ENCODE data around the gene ADCY5.

The ADCY5 gene

DNA sequence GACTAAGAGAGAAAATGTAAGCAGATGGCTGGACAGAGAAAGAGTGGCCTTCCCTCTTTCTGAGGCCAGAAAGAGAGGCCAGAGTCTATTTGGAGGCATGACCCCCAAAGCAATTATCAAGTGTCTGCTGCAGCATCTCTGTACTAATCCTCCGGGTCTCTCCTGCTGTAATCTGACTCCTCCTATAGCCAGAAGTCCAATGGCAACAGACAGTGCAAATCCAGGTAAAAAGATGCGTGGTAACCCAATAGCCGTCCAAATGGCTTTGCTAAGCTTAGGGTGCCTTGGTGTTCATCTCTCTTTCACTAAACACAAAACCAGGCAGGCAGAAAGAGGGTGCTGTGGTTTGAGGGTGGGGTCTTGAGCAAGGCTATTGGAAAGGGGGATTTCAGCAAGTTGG, 91.6 kb downstream of the ADCY5 start:
- DNase-seq: no peak

DNA sequence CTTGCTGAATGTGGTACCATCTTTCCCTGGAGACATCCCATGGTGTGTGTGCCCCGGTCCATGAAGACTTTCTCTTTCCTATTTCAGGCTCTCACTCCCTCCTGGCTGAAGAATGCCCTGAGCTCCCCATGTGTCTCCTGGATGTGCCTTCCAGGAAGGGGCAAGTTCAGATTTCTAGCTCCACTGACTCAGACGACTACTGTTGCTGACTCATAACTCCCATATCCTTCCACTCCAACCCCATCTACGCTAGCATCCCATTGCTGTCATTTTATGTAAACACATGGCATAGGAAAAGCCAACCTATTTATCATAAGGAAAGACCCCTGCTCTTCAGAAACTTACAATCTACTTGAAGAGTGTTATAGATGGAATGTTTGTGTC, 95.0 kb downstream of the ADCY5 start:
- no peak for DNase-seq

DNA sequence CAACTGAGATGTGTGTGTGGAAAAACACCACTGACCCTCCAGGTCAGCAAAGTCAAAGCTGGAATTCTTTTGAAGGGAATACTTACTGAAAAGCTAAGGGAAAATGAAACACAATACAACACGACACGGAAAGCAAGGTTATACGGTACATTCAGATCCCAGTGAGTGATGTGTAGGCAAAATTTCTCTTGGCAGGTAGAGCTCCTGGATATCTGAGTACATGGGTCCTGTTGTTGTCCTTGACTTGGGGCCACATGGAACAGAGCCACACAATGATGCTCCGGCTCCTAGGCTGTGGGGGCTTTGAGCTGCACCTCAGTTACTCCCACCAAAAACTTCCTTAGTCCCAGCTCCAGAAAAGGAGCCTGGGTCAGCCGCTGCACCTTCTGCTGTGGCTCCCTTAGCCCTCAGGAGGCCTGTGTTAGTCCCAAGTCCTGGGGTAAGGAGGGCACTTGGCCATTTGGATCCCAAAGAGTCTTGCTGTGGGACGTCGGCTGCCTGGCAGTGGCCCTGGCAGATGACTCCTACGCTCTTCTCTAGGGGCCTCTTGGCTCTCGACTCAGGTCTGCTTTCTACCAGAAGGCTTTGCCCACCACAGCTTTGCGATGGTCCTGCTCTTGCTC, 95.6 kb downstream of the ADCY5 start:
- no peak for DNase-seq

DNA sequence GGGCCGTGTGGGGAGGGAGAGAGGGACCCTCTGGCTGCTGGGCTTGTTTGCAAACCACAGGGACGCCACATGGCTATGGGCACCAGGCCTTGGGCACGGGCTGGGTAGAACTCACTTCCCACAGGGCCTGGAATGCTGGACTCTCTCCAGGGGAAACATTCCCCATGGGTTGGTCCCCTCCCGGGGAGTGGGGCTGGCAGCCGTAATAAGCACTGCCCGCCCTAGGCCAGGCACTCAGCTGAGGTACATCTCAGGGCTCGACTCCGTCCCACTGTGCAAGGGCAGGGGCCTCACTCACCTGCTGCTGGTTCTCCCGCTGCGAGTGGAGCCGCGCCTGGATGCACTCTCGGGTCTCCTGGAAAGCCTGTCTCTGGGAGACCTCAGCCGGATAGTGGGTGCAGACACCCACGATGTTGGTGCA, 96.7 kb downstream of the ADCY5 start:
- no peak for DNase-seq

DNA sequence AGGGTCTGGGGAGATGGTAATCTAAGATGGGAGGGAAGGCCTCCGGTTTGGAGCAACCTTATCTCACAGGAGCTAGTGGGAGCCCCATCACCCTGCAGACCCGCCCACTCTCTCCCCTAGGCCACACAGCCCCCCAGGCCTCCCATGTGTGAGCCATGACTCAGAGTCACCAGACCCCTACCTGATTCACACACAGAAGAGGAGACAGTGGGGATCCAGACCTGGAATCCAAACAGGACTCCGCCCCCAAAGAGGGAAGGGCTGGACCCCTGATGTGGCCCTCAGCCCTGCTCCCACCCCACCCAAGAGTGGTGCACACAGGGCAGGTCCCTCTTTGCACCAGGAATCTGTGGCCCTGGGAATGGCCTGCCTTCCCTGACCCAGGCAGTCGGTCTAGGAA, 97.4 kb downstream of the ADCY5 start:
- no peak for DNase-seq

DNA sequence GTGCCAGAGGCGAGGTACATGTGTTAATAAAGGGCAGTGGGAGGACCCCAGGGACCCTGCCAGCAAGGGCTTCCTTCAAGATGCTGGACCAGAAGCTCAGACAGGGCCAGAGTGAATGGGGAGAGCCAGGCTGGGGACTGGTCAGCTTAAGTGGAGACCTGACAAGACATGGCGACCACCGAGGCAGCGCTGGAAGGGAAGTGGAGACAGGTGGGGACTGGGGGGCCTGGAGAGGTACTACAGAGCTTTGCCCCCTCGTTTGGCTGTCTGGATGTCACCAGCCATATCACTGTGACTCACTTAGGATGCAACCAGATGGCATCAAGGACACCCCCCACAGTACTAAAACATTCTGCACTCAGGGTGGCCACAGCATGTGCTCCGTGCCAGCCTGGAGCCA, 97.9 kb downstream of the ADCY5 start:
- no peak for DNase-seq

DNA sequence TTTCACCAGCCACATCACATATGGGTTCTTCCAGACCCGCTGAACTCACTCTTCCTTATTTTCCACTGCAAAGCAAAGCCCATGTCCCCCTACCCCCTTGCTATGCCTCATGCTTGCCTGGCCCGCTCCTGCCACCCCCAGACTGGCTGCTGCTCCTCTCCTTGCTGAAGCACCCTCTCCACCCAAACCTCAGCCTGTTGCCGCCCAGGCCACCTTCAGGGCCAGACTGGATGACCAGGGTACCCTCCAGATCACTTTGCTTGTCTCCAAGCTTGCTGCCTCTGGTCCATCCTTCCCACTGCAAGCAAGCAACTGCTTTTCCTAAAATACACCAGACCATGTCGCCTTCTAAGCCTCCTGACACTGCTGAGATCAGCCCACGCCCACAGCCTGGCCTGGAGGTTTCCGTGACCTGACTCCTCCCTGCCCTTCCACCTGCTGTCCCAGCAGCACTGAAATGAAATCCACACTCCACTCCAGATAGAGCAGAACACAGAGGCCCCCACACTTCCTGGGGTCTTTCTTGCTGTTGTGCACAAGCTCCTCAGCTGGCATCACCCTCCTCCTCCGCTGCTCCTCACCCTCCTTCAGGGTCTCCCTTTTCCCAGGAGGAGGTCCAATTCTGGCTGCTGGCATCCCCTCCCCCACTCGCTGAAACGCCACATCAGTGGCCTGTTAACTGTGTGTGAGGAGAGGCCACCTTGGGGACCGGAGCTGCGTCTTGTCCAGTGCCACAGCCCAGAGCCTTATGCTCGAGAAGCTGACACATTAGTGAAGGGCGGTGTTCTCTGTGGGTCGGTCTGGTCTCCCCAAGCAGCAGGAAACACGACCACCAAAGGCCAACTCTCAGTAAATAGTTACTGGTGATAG, 99.1 kb downstream of the ADCY5 start:
- no peak for DNase-seq

DNA sequence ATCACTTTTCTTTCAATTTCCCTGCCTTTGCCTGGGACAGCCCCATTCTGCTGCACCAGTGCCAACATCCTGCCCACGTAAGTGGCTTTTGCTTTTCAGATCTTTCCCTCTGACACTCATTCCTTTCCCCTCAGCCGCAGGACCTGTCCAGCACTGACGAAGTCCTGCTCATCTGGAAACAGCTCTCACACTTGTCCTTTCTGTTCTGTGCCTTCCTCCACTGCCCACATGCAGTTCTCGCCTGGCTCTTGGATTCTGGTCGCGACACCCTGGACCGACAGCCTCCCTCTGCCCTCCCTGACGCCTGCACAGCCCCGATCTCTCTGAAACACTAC, 99.7 kb downstream of the ADCY5 start:
- DNase-seq: no peak

DNA sequence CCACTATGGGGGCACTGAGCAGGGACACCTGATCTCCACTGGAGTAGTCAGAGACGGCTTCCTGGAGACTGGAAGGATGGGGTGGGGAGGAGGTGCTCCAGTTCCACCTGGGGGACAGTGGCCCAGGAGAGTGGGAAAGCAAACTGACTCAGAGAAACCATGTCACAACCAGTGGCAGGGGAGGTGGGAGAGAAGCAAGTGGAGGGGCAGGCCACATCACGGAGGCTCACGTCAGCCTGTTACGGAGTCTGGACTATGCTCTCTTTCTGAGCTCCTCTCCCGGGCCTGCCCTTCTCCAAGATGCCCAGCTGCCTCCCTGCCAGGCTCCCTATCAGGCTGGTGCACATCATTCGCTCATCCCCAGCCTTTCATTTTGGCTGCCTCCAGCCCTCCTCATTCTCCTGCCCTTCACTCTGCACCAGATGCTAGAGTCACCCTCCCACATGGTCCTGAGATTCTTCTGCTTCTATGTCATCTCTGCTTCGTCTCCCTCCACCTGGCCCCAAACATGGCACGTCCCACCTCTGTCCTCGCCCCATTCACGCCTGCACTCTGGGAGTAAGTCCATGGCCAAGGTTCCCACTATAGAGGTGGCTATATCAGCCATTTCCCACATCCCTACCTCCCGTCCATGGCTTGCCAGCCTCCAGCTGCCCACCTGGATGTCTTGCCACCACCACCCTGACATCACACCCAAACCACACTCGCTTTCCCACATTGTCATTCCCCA, 100.3 kb downstream of the ADCY5 start:
- DNase-seq: no peak

DNA sequence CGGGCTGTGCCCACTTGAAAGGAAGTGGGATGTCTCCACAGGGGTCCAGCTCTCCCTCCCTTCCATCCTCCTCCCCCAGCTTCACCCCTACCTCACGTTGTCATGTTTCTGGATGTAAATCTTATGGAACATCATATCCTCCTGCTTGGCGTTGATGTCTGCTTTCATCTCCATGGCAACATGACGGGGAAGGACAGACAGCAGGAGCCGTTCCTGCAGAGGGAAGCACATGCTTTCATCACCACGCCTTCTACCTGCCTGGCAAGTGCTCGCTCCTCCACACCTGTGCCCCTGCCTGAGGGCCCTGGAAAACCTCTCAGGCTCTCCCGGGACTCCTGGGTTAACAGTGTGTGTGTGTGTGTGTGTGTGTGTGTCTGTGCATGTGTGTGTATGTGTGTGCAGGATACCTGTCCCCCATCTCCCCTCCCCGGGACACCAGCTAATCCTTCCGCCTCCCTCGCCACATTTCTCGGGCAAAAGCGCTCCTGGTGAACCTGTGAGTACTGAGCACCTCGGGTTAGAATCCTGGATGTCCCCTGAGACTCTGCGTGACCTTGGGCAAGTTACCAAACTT, 101.1 kb downstream of the ADCY5 start:
- no peak for DNase-seq

DNA sequence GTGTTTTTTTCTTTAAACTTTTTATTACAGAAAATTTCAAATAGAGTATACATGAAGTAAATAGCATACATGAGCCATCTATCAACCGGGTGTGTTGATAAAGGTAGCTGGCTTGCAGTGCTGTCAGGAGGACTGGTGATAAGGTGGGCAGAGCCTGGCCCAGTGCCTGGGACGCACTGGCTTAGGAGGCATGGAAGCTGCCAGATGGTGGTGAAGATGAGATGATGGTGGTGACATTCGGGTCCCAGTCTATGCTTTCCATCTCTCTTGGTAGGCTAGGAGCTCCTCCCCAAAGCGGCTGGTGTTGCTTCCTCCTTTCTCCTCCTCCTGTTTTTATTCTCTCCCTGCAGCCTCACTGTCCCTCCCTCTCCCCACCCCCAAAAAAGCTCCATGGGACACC, 101.7 kb downstream of the ADCY5 start:
- DNase-seq: no peak

DNA sequence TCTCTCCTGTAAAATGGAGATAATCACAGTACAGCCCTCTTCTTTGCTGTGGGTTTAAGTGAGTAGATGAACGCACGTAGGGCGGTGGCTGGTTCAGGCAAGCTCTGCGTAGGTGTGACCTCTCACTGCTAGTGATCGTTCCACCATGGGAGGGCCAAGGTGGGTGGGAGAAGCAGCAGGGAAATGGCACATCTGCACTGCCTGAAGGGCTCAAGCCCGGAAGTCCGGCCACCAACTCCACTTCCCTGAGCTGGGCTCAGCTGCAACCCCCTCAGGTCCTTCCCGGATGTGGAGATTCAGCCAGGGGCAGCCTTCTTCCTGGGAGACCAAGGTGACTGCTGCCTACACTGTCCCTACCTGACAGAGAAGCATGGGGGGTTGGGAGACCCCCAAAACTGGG, 102.9 kb downstream of the ADCY5 start:
- DNase-seq: no peak

DNA sequence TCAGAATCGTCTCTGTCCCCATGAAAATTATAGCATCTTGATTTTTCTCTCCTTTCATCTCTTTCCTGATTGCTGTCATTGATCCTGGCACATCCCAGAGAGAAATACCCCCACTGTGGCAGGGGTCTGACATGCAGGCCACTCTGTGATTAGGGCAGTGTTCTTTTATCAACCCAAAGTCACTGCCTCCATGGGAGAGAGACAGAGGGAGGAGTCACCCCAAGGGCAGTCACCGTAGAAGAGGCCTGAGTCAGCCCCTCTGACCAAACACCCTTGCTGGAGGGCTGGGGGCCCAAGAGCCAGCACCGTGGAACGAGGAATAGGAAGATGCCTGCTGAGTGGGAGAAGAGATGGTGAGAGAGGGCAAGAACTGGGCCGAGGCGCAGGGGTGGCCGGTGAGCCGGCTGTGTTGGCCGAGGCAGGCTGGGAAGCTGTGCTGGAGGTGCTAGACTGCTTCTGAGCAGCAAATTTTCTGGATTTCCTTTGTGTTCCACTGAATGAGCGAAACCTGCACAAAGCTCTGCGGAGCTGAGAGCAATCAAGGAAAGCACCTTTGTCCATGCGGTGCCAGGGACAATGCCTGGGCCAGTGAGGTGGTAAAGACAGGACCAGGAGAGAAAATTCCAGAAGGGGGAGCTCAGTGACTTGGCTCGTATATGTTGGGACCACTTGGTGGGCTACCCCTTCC, 103.8 kb downstream of the ADCY5 start:
- no peak for DNase-seq

DNA sequence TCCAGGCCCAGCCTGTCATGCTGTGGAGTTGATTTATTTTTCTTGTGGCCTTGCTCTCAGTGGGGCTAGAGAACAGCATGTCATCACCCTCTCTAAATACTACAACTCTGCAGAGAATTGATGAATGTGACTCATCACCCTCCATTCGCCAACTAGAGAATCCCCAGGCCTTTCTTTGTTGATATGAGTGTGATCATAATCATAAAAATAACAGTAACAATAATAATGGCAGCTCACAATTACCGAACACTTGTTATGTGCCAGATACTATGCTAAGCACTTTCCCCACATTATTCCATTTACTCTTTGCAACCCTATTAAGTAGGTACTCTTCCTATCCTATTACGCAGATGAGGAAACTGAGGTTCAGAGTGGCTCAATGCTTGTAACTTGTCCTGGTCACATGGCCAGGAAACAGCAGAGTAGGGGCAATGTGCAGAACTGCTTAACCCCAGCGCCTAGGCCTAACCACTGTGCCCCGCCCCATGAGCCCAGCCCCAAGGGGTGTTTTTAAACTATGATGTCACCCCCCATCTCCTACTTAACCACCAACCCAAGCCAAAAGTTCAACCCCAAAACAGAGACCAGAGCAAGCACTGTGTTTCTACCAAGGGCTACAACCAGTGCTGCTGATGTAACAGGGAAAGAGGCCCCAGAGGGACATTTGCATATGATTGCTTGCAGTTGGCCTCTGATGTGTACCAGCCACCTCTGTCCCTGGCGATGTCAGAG, 104.5 kb downstream of the ADCY5 start:
- DNase-seq: no peak

DNA sequence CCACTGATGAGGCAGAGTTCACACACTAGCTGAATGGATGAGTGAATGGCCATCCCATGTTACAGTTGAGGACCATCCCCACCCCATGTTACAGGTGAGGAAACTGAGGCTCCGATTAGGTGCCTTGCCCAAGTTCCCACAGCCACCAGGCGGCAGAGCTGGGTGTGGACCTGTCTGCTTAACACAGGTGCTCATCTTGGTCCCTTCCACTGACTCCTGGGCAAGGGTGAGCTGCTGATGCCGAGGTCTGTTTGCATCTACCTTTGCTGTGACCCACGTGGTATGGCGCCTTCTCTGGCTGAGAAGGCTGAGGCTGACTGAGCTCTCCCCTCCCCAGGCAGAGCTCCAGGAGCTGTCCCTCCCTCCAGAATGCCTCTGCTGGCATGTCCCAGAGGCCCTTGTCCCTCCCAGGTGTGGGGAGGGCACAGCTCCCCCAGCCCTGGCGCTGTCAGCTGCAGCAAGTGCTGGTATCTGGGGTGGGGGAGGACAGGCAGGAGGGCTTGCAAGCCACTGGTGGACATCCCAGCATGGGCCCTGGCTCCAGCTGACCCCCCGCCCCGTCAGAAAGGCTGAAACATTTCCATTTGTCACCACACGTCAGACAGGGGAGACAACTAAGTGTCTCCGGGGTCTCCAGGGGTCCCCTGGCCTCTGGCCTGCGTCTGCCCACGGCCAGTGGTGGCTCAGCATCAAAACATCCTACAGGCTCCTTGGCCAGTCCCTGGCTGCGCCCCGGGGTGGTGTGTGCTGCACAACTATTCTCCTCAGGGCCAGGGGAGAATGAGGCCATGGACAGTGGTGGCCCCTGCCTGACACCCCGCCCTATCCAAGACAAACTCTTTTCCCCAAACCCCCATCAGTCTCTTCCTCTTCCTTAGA, 105.4 kb downstream of the ADCY5 start:
- no peak for DNase-seq

DNA sequence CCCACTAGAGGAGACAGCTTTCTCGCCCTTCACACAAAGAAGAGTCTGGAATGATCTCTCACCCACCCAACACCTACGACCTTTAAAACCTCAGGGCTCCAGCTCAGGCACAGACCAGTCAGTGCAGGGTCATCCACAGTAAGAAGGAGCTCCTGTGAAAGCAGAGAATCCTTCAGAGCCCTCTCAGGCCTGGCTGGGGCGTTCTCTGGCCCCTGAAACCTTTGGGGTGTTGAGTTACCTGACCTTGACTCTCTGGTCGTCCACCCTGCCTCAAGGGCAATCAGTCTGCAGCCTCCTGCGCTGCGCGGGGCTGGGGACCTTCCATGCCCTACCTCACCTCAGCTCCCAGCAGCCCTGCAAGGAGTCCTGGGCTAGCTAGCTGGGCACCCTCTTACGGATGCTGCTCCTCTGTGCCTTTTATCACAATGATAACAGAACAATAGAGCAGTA, 106.2 kb downstream of the ADCY5 start:
- no peak for DNase-seq

DNA sequence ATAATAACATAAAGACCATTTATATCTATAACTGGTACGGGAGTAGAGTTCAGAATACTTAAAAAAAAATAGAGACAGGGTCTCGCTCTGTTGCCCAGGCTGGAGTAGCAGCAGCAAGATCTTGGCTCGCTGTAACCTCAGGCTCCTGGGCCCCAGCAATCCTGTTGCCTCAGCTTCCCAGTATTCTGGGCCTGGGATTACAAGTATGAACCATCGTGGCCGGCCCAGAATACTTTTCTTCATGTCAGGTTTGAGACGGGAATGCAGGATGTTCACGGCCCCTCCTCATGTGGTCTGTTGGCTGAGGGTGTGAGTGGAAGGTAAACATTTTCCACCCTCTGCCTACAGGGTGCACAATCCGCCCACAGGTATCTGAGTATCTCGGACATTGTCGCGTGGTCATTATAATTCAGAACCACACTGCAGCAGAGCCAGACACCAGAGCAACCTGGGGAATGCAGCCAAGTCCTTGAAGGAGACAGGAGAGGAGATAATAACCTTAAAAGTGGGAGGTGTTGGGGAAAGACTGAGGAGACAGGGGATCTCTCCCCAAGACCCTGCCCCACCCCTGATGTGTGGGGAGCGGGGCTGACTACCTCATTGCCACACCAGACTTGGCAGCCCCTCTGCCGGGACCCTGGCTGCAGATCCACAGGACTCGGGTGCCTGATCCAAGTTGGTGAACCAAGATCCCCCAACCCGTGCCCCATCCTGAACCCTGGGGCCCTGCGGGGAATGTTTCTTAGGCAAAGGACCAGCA, 106.8 kb downstream of the ADCY5 start:
- DNase-seq: no peak

DNA sequence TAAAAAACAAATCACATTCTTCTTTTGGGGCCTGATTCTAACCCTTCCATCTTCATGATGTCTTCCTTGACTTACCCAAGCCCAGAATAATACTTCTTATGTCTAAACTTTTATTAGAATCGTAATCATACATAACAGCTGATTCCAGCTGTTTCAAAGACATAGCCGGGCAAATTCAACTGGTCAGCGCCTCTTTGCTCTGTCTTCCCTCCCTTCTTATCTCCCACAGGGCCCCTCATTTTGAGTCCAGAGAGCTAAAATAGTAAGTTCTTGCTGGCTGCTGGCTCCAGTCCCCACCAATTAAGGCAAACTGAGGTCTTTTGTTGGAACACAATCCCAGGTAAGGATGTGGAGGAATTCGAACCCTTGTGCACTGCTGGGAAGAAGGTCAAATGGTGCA, 108.6 kb downstream of the ADCY5 start:
- DNase-seq: no peak

DNA sequence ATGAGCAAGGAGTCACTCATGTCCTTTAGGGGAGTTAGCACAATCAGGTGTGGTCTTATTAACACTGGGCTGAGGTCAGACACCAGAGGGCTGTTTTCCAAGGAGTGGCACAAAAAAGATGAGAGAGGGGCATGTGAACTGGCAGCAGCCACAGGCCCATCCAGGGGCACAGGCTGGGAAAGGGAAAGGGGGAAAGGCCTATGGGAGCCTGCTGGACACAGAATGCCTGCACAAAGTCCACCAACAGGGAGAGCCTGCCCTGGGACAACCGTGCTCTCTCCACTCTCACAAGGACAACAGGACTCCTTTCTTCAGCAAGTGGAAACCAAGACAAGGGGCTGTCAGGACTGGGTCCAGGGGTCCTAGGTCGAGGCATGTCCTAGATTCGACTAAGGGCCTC, 109.6 kb downstream of the ADCY5 start:
- DNase-seq: no peak

DNA sequence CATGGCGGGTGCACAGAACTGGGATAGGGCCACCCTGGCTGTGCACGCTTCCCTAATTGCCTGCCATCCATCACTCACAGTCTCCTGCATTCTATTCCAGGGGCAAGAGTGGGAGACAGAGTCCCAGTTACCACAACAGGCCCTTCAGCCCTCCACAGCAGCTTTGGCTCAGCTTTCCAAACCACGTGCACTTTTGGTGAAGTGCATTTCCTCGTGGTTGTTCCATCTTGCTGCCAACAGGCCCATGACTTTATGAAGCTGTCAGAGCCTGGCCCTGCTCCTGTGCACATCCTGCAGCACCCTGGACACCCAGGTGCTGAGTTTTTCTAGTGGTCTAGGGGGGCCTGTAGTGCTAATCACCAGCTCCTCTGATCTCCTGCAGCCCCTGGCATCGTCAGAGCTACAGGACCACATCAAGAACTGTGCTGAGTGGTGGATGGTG, 110.2 kb downstream of the ADCY5 start:
- no peak for DNase-seq

Measured in amniotic stem cell (primary cell).